ENCODE data around the gene ABI3. TPM values are rescaled to one million over a fixed set of nuclear protein-coding genes. Genes with fewer than 3 reads are reported as not detected.

ABI3 gene
- total and polyA plus RNA-seq, 2 donors (not counting 1 experiment from before 2014, with no cell fraction given) = 15.6 to 23.3 TPM

DNA sequence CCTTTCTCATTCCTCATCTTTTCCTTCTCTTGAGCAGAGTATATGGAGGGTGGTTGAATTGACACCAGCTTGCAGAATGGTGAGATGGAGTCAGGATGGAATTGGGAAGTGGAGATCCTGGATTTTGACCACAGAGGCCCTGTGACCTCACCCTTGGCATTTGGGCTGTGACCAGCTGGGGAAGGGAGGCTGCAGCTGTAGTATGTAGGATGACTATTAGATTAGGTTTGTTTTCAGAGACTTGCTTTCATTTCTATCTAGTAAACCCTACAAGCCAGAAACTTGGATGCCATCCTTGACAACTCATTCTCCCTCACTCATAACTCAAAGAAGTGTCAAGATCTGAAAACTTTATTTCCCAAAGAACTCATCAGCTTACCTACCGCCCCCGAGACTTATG lies 6.0 kb upstream of the ABI3 start:
- Mint-ChIP-seq H3K27ac (no peak overlapping the region), H3K27me3 (no peaks in the 10 kb centered on the region), H3K9me3 (ENCODE audit: insufficient read depth) (no peaks in the 10 kb centered on the region), H3K4me3 (no peak overlapping the region), H3K4me1 (peaks cover 9% of the 10 kb centered on the region)
- H3K4me2 ChIP-seq (replicated peaks; ENCODE audit: low read depth, low read length, poor library complexity, severe bottlenecking) = no peak overlapping the region
- no peak overlapping the region for H3K9ac ChIP-seq (ENCODE audit: low read length)
- ChIA-PET POLR2A (no interaction called here), CTCF (interaction anchor here (1.1 to 2.8 kb wide), 3 partner anchors 10 to 22 kb away, joined by 3 to 13 read pairs (median 3); no protein-coding TSS in a partner anchor)
- H3K9me3 ChIP-seq (ENCODE audit: control extremely low read depth in 1 of 3, control insufficient read depth in 2 of 3, insufficient read depth in 1 of 3, low read length in 2 of 3) = no peaks in the 10 kb centered on the region
- peaks cover 0 to 3% of the 10 kb centered on the region in 2 experiments for H3K36me3 ChIP-seq (replicated peaks in 1 of 2; ENCODE audit: control extremely low read depth in 1 of 2, control insufficient read depth in 1 of 2, extremely low read depth in 1 of 2, insufficient read depth in 2 of 2, low read length in 1 of 2)
- H3K4me1 ChIP-seq (ENCODE audit: control insufficient read depth in 2 of 2, insufficient read depth in 2 of 2, low read length in 2 of 2) = peaks cover 8 to 12% of the 10 kb centered on the region in 2 donors
- intact Hi-C loops (cut with micrococcal nuclease) = no loop called here
- H3K4me3 ChIP-seq (ENCODE audit: control extremely low read depth in 1 of 5, extremely low read depth in 1 of 5, insufficient read depth in 1 of 5, low read depth in 2 of 5, low read length in 4 of 5) = no peak overlapping the region
- DNase-seq = no peak
- TF ChIP-seq CTCF (IDR thresholded peaks at IDR 0.05) (no peak), EZH2 (IDR thresholded peaks at IDR 0.05; ENCODE audit: borderline replicate concordance, insufficient read depth, low read depth, low read length, poor library complexity, severe bottlenecking) (no peak)
- H3K27me3 ChIP-seq (replicated peaks in 1 of 4; ENCODE audit: control extremely low read depth in 1 of 4, control insufficient read depth in 3 of 4, insufficient read depth in 4 of 4, low read length in 3 of 4) = no peaks in the 10 kb centered on the region
- H3K79me2 ChIP-seq (ENCODE audit: control insufficient read depth, insufficient read depth, low read length) = peaks cover 21% of the 10 kb centered on the region
- H3K27ac ChIP-seq (ENCODE audit: low read length in 2 of 2) = no peak overlapping the region
- no peaks in the 10 kb centered on the region for H4K20me1 ChIP-seq (ENCODE audit: control insufficient read depth, insufficient read depth, low read length, poor library complexity, severe bottlenecking)
- no peak for ATAC-seq (ENCODE audit: low read depth)
- no peak overlapping the region for H2AFZ ChIP-seq (ENCODE audit: insufficient read depth, low read depth, low read length, poor library complexity, severe bottlenecking)
- 97% methylated on average over 2 of the region's 2 CpGs for WGBS (ENCODE audit: insufficient coverage)

GRCh38 chr17:49209061-49209571 lies 1.4 kb upstream of the ABI3 start:
- Histone ChIP-seq H2AFZ (ENCODE audit: insufficient read depth, low read depth, low read length, poor library complexity, severe bottlenecking) (no peak overlapping the region), H3K27ac (ENCODE audit: low read length in 2 of 2) (peak overlapping the region in 1 of 2 donors; percentile 82), H3K4me3 (ENCODE audit: control extremely low read depth in 1 of 5, extremely low read depth in 1 of 5, insufficient read depth in 1 of 5, low read depth in 2 of 5, low read length in 4 of 5) (no peak overlapping the region), H3K79me2 (ENCODE audit: control insufficient read depth, insufficient read depth, low read length) (peaks cover 61% of the 10 kb centered on the region), H3K27me3 (replicated peaks in 1 of 4; ENCODE audit: control extremely low read depth in 1 of 4, control insufficient read depth in 3 of 4, insufficient read depth in 4 of 4, low read length in 3 of 4) (no peaks in the 10 kb centered on the region), H3K4me1 (ENCODE audit: control insufficient read depth in 2 of 2, insufficient read depth in 2 of 2, low read length in 2 of 2) (peaks cover 49 to 58% of the 10 kb centered on the region in 2 donors), H4K20me1 (ENCODE audit: control insufficient read depth, insufficient read depth, low read length, poor library complexity, severe bottlenecking) (peaks cover 9% of the 10 kb centered on the region), H3K4me2 (replicated peaks; ENCODE audit: low read depth, low read length, poor library complexity, severe bottlenecking) (peak overlapping the region; percentile 88), H3K9me3 (ENCODE audit: control extremely low read depth in 1 of 3, control insufficient read depth in 2 of 3, insufficient read depth in 1 of 3, low read length in 2 of 3) (no peaks in the 10 kb centered on the region), H3K36me3 (replicated peaks in 1 of 2; ENCODE audit: control extremely low read depth in 1 of 2, control insufficient read depth in 1 of 2, extremely low read depth in 1 of 2, insufficient read depth in 2 of 2, low read length in 1 of 2) (peaks cover 0 to 3% of the 10 kb centered on the region in 2 experiments), H3K9ac (ENCODE audit: low read length) (no peak overlapping the region)
- DNase-seq = no peak
- H3K9me3 Mint-ChIP-seq (ENCODE audit: insufficient read depth) = no peaks in the 10 kb centered on the region
- peak overlapping the region; percentile 85 for H3K4me3 Mint-ChIP-seq
- H3K4me1 Mint-ChIP-seq = peaks cover 49% of the 10 kb centered on the region
- ATAC-seq (ENCODE audit: low read depth) = no peak
- CTCF ChIA-PET = interaction anchor here (1.0 to 11.9 kb wide), 7 partner anchors 10 to 29 kb away, joined by 3 to 140 read pairs (median 5); partner anchors contain the start of gene PHOSPHO1
- WGBS (ENCODE audit: insufficient coverage) = 98% methylated on average over 10 of the region's 10 CpGs
- POLR2A ChIA-PET = interaction anchor here (0.9 kb wide), 1 partner anchor 10 kb away, joined by 4 read pairs; no protein-coding TSS in a partner anchor
- no peak for TF ChIP-seq EZH2 (IDR thresholded peaks at IDR 0.05; ENCODE audit: borderline replicate concordance, insufficient read depth, low read depth, low read length, poor library complexity, severe bottlenecking)
- TF ChIP-seq CTCF (IDR thresholded peaks at IDR 0.05) = no peak
- intact Hi-C loops (cut with micrococcal nuclease) = no loop called here
- H3K27ac Mint-ChIP-seq = peak overlapping the region; percentile 89
- no peaks in the 10 kb centered on the region for H3K27me3 Mint-ChIP-seq
